GM19023 (cell line): Measurements from ENCODE around the gene XPR1.

Source experiments
- ATAC-seq: cut with Tn5 transposase; IDR thresholded peaks from one replicate; pipeline ENCODE4 v1.9.1; 2021; ENCODE audit warnings: mild to moderate bottlenecking, moderate library complexity; ENCODE audit not compliant: unreplicated experiment

XPR1 gene

GRCh38 chr1:180912211-180912800 lies 280.5 kb downstream of the XPR1 start:
- no peak for ATAC-seq

DNA sequence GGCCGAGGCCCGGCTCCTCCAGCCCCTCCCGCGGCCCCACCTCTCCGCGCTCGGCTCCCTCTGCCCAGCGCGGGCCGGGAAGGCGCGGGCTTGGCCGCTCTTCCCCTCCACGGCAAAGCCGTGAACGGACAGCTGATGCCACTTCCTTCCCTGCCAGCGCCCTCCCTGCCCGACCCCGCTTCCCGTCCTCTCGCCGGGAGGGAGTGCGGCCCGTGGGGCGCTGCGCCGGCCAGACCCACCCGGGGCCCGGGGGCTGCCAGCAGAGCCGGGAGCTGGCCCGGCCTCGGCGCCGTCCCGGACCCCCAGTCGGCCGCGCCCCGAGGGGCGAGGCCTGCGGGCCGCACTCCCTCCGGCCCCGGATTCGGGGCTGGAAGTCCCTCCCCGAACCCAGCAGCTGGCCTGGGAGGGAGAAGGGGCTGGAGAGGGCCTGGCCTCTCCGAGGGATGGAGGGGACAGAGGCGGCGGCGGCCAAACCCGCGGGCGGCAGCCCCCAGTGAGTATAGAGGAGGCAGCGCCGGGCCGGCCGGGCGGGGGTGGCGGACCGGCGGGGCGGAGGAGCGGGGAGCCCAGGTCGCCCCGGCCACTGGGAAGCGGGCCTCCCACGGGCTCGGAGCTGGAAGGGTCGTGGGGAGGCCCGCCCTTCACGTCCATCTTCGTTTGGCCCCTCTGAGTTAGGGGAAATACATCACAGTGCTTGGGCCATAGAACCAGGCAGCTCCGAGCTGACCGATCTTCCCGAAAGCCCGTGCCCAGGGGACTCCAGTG lies 281.2 kb downstream of the XPR1 start, which contains the start of gene KIAA1614:
Gene KIAA1614, plus strand, starts transcription at position 97 of the 765 bp plus-strand sequence. Its CDS starts 347 bp downstream, at position 444.
- ATAC-seq, result no peak

DNA sequence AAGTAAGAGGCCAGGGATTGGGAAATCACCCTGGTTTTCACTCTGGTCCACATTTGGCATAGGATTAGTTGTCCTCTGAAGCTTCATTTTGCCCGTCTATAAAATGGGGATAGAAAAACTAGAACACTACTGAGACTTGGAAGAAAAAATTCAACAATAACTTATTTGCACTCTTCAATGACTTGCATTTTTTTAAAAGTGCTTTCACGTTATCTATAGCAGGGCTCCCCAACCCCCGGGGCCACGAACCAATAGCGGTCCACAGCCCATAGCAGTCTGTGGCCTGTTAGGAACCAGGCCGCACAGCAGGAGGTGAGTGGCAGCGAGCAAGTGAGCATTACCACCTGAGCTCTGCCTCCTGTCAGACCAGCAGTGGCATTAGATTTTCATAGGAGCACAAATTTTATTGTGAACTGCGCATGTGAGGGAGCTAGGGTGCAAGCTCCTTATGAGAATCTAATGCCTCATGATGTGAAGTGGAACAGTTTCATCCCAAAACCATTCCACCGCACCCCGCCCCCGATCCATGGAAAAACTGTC lies 283.7 kb downstream of the XPR1 start:
- ATAC-seq, result no peak

GRCh38 chr1:180916012-180916770 lies 284.4 kb downstream of the XPR1 start:
- ATAC-seq, result no peak

DNA sequence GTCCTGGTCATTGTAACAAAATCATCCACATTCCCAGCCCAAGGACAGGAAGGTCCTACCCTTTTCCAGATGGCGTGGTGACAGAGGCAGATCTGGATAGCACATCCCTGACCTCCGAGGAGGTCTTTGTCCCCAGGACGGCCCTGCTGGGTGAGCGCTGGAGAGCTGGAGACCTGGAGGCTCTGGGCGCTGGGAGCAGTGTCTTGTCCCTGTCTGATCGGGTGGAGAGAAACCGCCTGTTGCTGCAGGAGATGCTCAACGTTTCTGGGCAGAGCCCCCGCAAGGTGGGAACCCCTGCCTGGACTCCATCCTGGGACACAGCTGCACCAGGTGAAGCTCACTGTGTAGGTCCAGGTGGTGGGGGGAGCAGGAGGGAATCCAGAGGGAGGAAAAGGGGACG lies 284.9 kb downstream of the XPR1 start:
- no peak for ATAC-seq

- no peak for ATAC-seq
Measured at GRCh38 chr1:180917306-180918065, 285.7 kb downstream of the XPR1 start.

GRCh38 chr1:180918519-180918918 lies 286.7 kb downstream of the XPR1 start:
- no peak for ATAC-seq

DNA sequence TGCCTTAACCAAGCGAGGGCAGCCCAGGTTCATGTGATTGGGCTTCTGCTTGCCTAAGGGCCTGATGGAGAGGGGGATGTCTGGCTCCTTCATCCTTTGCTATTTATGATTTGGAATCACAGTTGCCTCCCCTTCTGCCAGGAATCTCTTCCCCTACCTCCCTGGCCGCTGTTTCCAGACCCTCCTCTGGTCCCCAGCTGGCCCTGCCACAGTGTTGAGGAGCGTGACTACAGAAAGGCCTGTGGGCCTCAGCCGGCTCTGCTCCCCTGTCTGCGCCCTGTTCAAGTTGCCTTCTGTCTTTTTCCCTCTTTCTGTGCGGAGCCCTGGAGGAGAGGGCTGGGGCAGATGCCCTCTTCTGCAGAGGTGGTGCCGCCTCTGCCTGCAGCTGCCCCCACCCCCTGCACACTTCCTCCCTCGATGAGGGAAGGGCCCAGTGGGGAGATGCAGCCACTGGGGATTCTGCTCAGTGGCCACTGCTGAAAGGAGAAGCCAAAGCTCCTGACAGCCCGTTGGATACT lies 287.4 kb downstream of the XPR1 start:
- no peak for ATAC-seq

DNA sequence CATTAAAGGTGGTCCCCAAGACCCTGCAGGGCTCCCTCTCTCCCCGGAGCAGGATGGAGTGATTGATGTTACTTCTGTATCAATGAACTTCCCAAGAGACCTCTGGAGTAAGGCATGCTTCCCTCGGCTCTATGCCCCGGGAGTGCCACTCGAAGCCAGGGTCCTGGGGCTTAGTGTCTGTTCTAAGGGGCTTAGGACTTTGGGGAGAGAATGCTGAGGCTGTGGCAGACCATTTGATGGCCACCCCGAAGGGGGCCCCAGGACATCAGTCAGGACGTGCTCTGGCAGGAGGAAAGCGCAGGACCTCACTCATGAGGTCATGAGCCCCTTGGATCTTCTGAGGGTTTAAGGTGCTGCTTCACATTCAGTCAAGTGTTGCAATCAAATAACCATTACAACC lies 288.4 kb downstream of the XPR1 start:
- no peak for ATAC-seq

- ATAC-seq, result no peak
Measured at GRCh38 chr1:180920702-180921101, 288.9 kb downstream of the XPR1 start.

- no peak for ATAC-seq
Measured at GRCh38 chr1:180921386-180921785, 289.6 kb downstream of the XPR1 start.

DNA sequence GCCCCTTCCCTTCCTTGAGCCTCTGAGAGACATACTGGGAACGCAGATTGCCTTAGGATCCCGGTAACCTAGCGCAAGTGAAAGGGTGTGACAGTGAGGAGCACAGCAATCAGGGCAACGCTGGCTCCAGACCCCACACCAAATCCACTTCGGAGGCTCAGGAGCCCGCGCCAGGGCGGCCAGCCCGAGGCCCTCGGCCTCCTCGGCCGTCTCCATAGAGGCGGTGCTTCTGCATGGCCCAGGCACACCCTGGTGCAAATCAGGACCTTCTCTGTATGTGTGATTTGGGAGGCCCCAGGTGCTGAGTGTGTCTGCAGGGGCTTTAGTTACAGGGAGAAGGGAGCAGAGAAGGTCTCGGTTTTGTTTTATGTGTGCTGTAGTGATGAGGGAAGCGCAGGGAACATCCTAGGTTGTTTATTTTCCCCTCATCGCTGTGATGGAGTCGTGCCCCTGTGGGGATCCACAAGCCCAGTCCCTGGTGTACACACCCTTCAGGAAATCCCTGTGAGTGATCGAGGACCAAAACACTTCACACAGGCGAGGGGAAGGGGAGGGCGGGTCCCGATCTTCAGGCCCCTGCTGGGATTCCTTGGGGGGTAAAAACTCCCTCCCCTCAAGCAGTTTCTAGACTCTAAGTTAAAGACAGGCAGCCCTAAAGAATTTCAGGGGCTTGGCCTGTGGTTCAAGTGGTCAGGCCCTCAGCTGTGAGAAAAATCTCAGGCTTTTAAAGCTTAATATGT lies 290.2 kb downstream of the XPR1 start:
- ATAC-seq, result no peak

GRCh38 chr1:180922631-180923015 lies 290.8 kb downstream of the XPR1 start:
- no peak for ATAC-seq

DNA sequence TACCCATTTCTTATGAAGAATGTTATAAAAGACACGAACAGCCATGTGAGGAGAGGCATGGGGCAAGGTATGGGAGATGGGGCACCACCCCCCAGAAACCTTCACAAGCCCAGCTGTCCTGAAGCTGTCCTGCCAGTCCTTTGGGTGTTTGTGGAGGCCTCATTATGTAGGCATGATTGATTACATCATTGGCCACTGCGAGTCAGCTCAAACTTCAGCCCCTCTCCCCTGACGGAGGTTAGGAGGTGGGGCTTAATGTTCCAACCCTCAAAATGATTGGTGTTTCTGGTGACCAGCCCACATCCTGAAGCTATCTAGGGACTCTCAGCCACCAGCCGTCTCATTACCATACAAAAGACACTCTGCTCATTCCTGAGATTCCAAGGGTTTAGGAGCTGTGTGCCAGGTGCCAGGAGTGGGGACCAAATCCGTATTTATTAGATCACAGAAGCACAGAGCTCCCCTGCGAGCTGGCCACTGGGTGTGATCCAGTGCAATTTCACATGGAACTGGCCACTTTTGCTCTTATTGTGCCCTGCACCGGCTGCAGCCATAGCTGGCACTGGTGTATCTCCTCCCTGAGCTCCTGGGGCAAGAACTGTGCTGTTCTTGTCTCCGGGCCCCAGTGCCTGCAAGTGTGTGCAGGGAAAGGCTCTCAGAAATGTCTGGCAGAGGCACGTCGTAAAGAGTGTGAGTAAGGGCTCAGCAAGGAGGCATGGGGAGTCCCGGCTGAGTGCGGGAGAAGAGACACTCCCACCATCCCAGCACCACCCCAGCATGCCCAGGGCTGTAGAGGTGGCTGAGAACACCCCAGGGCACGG lies 291.4 kb downstream of the XPR1 start:
- ATAC-seq, result no peak

- ATAC-seq, result no peak
Measured at GRCh38 chr1:180923887-180924286, 292.1 kb downstream of the XPR1 start.

DNA sequence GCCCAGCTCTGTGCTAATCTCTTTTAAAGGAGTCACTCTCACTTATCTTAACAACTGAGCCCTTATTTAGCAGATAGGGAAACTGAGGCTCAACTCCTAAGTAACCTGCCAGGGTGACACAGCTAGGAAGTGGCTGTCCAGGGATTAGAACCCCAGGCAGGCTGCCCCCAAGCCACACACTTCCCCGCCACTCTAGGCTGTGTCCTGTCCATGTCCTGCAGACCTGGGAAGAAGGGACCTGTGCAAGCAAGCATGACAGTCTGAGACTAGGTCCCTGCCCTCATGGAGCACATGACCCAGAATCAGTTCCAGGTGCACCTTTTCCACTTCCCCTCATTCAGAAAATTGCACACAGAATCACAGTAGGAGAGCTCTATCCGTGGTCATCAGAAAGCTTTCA lies 293.1 kb downstream of the XPR1 start:
- ATAC-seq, result no peak

DNA sequence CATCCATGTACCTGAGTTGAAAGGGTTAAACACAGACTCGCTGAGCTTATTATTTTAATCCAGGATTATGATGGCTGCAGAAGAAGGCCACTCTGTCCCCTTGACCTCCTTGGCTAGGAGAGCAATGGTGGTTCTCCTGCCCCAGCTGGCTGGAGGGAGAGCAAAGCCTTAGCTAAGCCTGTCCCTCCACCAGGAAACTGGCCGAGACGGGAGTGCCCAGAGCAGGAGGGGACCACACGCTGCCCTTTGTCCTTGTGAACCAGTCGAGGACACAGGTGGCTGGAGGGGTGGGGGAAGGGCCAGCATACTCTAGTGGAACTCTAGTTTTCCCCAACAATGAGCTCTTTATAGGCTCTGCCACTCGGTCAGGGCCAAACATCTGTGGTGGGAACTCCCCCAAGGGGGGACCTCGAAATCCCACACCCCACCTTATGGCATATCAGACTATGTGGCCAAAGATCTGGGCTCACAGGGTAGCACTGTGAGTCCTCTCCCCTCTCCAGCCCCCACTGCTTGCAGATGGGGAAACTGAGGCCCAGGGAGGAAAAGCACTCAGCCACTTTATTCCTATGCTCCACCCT lies 293.7 kb downstream of the XPR1 start:
- ATAC-seq, result no peak

GRCh38 chr1:180926164-180926981 lies 294.6 kb downstream of the XPR1 start:
- no peak for ATAC-seq
